ENCODE measurements around the gene CGNL1.

CGNL1 gene

DNA sequence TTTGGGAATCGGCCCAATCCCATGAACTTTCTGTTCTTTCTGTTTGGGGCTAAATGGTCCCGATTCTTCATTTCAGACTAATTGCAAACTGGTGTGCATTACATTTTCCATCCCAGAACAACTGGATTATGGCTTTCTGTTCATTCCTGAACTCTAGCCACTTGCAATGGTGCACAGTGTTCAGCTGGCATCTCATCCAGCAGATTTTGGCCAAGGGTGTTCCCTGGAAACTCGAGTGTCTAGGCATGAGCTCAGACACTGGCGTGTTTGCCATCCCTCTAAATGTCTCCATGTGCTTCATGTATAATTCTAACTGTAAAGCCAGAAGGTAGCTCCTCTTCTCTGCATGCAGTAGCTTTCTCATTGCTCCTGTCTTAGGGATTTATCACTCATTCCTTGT is 118.3 kb downstream of the CGNL1 start:
- no peak for DNase-seq (ENCODE audit: low read depth in 4 of 4, low spot score in 1 of 4)

DNA sequence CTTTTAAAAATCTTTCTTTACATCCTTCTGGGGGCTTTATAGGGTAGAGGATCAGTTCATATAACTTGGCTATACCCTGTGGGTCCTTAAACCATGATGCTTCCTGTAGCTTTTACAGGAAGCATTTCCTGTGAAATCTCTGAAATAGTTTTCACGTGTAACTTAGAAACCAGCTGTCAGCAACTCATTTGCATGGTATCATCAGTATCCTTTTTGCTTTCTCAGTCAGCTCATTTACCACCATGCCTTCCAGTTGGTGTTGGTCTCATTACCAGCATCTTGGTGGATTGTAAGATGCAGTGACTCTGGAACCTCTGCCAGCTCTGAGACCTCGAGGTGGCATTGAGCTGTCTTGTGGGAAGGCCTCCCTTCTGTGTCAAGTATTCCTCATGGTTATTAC is 118.7 kb downstream of the CGNL1 start:
- DNase-seq (ENCODE audit: low read depth in 4 of 4, low spot score in 1 of 4), result no peak

DNA sequence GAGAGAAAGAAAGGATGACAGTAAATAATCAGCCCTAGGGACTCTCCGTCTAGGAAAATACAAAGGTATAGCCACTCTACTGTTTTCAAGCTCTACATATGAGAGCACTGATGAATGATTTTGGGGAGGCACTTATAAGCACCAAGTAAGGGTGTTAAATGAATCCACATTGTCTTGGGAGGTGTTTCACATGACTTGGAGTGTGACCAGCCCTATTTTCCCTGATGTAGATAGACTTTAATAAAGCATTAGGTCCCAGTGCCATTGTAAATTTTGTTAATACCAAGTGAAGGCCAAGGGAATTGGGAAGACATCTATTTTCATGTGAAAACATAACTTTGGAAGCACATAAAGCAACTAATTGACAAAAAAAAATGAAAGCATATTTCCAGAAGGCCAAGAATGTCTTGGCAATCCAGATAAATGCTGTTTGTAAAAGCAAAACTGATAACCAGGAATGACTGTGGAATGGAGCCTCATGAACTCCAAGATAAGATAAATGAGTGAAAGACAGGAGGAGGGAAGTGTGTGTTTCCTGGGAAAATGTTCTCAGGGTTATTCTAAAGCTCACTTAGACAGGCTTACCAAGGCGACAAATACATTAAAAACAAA is 119.4 kb downstream of the CGNL1 start:
- no peak for DNase-seq (ENCODE audit: low read depth in 4 of 4, low spot score in 1 of 4)

GRCh38 chr15:57496594-57496945 is 120.3 kb downstream of the CGNL1 start:
- DNase-seq (ENCODE audit: low read depth in 4 of 4, low spot score in 1 of 4), result no peak

GRCh38 chr15:57496946-57497869 is 120.9 kb downstream of the CGNL1 start:
- no peak for DNase-seq (ENCODE audit: low read depth in 4 of 4, low spot score in 1 of 4)

DNA sequence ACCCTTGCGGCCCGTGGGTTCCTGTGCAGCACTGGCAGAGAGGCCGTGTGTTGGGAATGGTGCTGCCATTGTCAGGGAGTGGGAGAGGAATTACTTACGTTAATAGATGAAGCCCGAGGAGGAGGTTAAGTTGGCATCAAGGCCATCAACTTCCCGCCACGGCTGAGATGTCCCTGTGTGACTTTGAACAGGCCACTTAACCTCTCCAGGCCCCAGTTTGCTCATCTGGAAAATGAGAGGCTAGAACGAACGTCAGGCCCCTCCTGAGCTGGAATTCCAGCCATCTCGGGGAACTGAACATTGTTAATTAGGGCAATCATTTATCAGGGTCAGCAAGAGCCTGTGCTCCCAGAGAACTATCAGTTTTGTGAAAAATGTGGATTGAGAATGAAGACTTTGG is 124.0 kb downstream of the CGNL1 start:
- no peak for DNase-seq (ENCODE audit: low read depth in 4 of 4, low spot score in 1 of 4)

- DNase-seq (ENCODE audit: low read depth in 4 of 4, low spot score in 1 of 4), result no peak
Observed at GRCh38 chr15:57500979-57501576, 124.8 kb downstream of the CGNL1 start.

DNA sequence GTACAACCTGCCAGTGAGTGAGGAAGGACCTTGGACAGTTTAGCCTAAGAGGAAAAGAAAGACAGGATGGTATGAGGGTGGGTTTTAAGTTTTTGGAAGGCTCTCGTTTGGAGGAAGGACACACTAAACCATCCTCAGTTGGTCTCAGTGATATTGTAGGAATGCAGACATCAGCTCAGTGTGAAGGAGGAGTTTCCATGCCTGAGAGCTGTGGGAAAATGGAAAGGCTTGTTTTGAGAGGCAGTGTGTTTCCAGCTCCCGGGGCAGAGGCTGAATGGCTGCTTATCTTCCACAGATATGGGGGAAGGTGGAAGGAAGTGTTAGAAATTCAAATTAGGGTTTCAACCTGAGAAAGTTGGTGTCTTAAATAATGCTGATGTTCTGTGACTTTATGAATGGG is 125.8 kb downstream of the CGNL1 start:
- DNase-seq (ENCODE audit: low read depth in 4 of 4, low spot score in 1 of 4), result no peak

DNA sequence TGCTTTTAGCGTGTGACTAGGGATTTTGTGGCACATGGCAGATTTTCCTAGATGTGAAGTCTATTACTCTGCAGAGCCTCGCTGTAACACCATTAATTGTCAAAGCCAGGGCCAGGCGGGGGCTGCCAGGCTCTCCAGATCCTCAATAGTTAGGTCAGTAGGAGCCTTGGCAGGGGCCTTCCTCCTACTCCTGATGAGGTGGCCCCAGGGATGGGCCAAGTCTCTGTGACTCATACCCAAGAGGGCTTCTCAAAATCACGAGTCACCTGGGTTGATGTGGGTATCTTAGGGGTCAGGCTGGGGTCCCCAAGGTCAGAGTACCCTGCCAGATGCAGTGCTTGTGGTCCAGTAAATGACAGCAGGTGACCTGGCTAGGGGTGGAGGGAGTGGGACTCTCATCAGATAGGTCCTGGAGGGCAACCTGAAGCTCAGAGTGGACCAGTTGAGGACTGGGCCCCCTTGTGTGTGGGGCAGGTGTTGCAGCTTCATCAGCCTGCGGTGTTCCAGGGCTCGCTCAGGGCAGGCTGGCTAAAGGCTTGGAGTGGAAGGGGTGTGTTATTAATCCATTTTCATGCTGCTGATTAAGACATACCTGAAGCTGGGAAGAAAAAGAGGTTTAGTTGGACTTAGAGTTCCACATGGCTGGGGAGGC is 126.9 kb downstream of the CGNL1 start:
- DNase-seq (ENCODE audit: low read depth in 4 of 4, low spot score in 1 of 4), result no peak

DNA sequence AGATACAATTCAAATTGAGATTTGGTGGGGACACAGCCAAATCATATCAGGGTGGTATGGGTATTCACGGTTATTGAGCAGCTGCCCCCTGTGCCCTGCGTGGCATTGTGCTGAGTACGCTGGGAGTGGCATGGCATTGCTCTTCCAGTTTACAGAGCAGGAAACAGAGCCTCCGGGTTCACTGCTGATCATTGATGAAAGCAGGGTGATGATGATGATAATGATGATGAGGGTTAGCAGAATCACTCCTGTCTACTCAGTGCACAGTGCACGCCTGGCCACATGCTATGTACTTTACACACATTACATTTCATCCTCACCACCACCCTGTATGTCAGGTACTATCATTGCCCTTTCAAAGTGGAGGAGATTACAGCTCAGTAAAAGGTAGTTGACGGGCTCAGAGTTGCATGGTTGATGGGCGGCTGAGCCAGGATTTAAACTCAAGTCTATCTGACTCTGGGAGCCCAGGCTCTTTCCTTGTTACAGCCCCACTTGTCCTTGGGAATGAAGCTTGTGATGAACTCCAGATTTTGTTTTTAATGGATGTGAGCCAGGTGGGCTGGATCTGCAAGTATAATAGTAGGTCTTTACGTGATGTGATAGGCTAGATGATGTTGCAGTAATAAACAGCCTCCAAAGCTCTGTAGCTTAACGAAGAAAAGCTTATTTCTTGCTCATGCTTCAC is 127.8 kb downstream of the CGNL1 start:
- no peak for DNase-seq (ENCODE audit: low read depth in 4 of 4, low spot score in 1 of 4)

DNA sequence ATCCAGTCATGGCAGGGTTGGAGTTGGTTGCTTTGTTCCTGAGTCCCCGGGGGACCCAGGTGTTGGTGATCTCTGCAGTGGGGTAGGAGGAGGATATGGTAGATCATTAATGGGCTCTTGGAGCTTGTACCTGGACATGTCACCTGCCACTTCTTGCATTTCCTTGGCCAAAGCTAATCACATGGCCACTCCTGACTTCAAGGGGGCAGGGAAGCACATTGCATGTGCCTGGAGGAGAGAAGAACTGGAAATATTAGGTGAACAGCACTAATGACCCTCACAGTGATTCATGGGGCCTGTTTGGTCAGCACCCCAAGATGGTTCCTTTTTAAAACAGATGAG is 128.3 kb downstream of the CGNL1 start:
- DNase-seq (ENCODE audit: low read depth in 4 of 4, low spot score in 1 of 4), result no peak

DNA sequence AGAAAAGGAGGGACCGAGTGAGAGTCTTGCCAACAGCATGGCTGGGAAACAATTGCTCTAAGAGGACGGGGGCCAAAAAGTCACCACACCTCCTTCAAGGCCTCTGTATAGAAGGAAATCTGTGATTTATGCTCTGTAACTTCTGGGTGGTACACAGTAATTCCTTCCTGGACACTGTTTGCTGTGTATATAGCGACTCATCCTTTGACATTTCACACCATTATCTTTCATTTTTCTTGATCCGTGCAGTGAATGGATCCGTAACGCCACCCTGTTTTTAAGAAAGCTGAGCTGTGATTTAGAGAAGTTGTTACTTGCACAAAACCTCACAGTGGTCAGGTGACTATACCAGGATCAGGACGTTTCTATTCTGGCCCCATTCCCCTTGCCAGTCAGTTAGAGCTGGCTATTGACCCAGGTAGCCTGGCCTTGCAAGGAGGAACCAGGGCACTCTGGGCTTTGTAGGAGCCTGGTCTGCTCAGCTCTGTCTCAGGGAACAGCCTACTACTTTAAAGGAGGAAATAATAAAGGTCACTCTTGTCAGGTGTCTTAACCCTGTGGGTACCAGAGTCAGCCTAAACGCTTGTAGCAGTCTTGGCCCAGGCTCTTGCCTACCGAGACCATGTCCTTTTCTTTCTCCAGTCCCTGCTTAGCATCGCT is 128.9 kb downstream of the CGNL1 start:
- DNase-seq (ENCODE audit: low read depth in 4 of 4, low spot score in 1 of 4), result no peak

GRCh38 chr15:57505949-57506391 is 129.7 kb downstream of the CGNL1 start:
- DNase-seq (ENCODE audit: low read depth in 4 of 4, low spot score in 1 of 4), result no peak

GRCh38 chr15:57506422-57506821 is 130.1 kb downstream of the CGNL1 start:
- DNase-seq (ENCODE audit: low read depth in 4 of 4, low spot score in 1 of 4), result no peak

DNA sequence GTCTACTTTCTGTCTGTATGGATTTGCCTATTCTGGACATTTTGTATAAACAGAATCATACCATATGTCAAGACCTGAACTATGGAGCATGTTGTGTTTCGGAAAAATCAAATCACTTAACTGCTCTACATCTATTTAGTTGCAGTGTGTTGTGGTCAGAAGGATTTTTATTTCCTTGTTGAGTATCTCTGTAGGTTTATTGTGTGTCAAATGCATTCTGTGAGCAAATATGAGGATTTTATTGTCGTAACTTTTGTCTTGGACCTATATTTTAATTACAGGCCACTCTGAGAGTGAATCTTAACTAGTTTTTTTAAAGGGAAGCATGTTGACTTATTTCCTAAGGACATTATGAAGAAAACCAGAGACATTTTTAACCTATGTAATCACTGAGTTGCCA is 130.8 kb downstream of the CGNL1 start:
- no peak for DNase-seq (ENCODE audit: low read depth in 4 of 4, low spot score in 1 of 4)

DNA sequence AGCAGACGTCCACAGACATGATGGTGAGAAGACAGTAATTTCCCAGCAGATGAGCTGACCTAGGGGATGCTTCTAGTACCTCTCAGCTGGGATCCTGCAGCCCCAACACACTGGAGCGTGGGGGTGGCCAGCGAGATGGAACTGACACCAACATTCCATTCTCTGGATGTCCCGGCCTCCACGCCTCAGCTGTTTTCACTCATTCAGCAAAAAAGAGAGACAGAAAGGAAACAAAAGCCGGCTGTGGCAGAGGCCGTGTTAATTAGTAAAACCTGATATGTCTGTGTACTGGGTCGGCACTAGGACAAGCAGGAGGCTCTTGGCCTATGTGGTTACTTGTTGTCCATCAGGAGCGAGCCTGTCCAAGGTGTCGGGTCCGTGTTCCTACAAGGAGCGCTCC is 132.8 kb downstream of the CGNL1 start:
- DNase-seq (ENCODE audit: low read depth in 4 of 4, low spot score in 1 of 4), result no peak

GRCh38 chr15:57509965-57510364 is 133.7 kb downstream of the CGNL1 start:
- no peak for DNase-seq (ENCODE audit: low read depth in 4 of 4, low spot score in 1 of 4)

DNA sequence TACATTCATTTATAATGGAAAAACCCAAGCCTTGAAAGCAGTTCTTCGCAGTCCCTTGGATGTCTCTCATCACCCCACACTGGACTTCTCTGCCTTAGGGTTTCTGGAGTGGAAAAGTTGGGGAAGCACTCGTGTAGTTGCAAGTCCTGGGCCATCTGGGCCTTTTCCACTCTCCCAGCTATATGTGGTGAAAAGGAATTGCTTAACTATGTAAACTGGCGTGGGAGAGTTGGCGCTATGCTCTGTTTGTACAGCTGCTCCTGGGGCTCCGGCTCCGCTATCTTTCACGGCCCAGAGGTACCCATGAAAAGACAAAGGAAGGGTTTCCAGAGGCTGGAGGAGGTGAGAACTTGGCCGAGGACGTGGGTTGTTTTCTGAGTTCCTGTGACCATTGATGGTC is 134.3 kb downstream of the CGNL1 start:
- no peak for DNase-seq (ENCODE audit: low read depth in 4 of 4, low spot score in 1 of 4)

GRCh38 chr15:57516327-57517029 is 140.2 kb downstream of the CGNL1 start:
- DNase-seq (ENCODE audit: low read depth in 4 of 4, low spot score in 1 of 4), result no peak

GRCh38 chr15:57517030-57517671 is 140.8 kb downstream of the CGNL1 start:
- DNase-seq (ENCODE audit: low read depth in 4 of 4, low spot score in 1 of 4), result no peak
